ENCODE measurements around the gene OR7E24.
A peak's percentile ranks its signal among the peaks of the same experiment; 100 is the strongest.
"Not testable (repeated sequence)": the region's sequence is repeated elsewhere in the genome, so short reads cannot be mapped to it uniquely, and the experiment has no call there.

The OR7E24 gene

DNA sequence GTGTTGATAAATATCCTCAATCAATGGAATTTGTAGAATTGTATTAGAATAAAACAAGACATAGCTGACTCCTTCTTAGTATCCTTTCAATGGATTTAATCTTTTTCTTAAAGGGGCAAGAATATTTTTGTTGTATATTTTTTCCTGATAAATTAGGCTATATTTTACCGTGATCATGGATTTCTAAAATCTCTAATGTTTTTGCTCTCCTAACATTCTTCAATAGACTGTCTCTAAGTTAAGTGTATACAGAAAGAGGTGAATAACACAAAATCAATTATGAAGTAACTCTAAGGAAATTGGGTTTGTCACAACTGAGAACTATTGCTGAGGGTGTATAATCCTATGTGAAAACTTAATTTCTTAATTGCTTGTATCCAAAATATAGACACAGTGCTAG is at the start of gene OR7E24:
TSS of gene OR7E24 (plus strand) at position 301 of the 400 bp plus-strand sequence. CDS start 114 bp downstream, outside the sequence.
- Mint-ChIP-seq H3K9me3 (peaks cover 3% of the 10 kb centered on the region), H3K27ac (no peak within 1 kb of the TSS), H3K4me1 (no peaks in the 10 kb centered on the region), H3K4me3 (no peak within 1 kb of the TSS), H3K27me3 (peaks cover 6% of the 10 kb centered on the region), H3K36me3 (no peaks in the 10 kb centered on the region)

GRCh38 chr19:9205501-9206113 is 45.1 kb upstream of the OR7E24 start:
- H3K27me3 Mint-ChIP-seq = peaks cover 4% of the 10 kb centered on the region

DNA sequence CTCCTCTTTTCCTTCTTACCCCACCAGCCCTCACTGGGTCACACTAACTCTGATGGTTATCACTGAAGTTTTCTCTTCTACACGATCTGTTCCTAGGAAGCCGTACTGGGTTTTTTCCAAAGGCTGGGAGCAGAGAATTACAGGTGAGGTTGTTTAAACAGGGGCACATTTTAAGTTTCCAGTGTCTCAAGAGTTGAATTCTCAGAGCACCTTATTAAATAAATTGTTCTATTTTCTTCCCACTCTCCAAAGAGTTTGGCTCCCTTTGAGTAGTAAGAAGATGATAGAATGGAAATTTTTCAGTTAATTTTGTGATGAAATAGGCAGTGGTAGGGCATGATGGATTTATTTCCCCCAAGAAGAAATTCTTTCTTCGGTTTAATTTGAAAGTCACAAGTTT is 31.2 kb upstream of the OR7E24 start, which contains the start of gene OR7D4:
TSS of gene OR7D4 (minus strand) at position 101 of the 400 bp plus-strand sequence. CDS start 4,752 bp downstream, outside the sequence.
- H3K27me3 Mint-ChIP-seq = peaks cover 7% of the 10 kb centered on the region
- no peak within 1 kb of the TSS for H3K27ac Mint-ChIP-seq
- H3K4me1 Mint-ChIP-seq = no peaks in the 10 kb centered on the region
- H3K36me3 Mint-ChIP-seq = peaks cover 2% of the 10 kb centered on the region
- no peak within 1 kb of the TSS for H3K4me3 Mint-ChIP-seq
- peaks cover 15% of the 10 kb centered on the region for H3K9me3 Mint-ChIP-seq

More at GRCh38 chr19:9205501-9206113, 45.1 kb upstream of the OR7E24 start:
- peaks cover 2% of the 10 kb centered on the region for H3K36me3 Mint-ChIP-seq
- no peaks in the 10 kb centered on the region for H3K9me3 Mint-ChIP-seq
- no peak overlapping the region for H3K27ac Mint-ChIP-seq
- H3K4me1 Mint-ChIP-seq = peaks cover 8% of the 10 kb centered on the region
- H3K4me3 Mint-ChIP-seq = peak overlapping the region; percentile 66

- H3K4me1 Mint-ChIP-seq = no peaks in the 10 kb centered on the region
- H3K9me3 Mint-ChIP-seq = peaks cover 3% of the 10 kb centered on the region
- H3K27ac Mint-ChIP-seq = no peak overlapping the region
- H3K36me3 Mint-ChIP-seq = no peaks in the 10 kb centered on the region
- H3K4me3 Mint-ChIP-seq = no peak overlapping the region
- H3K27me3 Mint-ChIP-seq = peaks cover 6% of the 10 kb centered on the region
Observed at GRCh38 chr19:9251236-9251635, 506 bp downstream of the OR7E24 start.

GRCh38 chr19:9283485-9283884 is 32.8 kb downstream of the OR7E24 start:
- not testable (repeated sequence) for H3K27me3 Mint-ChIP-seq, H3K27ac Mint-ChIP-seq, H3K36me3 Mint-ChIP-seq, H3K4me1 Mint-ChIP-seq
- Mint-ChIP-seq H3K4me3 (peak overlapping the region; percentile 61), H3K9me3 (peaks cover 20% of the 10 kb centered on the region)

DNA sequence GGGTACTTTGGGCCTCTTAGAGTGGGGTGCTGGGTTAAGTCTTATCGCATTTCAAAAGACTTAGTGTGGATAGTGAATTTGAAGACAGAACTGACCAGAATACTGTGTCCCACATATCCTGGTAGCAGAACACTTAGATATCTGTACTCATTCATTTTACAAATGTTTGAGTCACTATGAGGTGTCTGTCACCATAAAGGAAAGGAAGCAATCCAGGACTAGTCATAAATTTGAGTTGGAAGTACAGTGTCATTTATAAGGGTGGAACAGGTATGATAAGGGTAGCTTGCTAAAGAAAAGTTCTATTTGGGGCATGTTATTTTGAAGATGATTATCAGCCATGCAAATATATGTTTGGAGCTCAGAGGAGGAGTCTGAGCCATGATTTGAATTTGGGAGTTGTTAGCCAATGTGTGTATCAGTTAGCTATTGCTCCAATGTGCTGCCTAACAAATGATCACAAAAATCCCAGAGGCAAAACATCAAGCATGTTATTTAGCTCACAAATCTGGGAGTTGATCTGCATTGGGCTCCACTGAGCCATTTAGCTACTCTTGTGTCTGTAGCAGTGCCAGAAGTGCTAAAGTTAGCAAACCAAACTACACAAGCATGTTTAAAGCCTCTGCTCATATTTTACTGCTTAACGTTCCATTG is 38.6 kb downstream of the OR7E24 start:
- peaks cover 3% of the 10 kb centered on the region for H3K4me1 Mint-ChIP-seq
- peaks cover 19% of the 10 kb centered on the region for H3K9me3 Mint-ChIP-seq
- no peaks in the 10 kb centered on the region for H3K27me3 Mint-ChIP-seq
- no peak overlapping the region for H3K4me3 Mint-ChIP-seq
- peaks cover 44% of the 10 kb centered on the region for H3K36me3 Mint-ChIP-seq
- H3K27ac Mint-ChIP-seq = no peak overlapping the region

DNA sequence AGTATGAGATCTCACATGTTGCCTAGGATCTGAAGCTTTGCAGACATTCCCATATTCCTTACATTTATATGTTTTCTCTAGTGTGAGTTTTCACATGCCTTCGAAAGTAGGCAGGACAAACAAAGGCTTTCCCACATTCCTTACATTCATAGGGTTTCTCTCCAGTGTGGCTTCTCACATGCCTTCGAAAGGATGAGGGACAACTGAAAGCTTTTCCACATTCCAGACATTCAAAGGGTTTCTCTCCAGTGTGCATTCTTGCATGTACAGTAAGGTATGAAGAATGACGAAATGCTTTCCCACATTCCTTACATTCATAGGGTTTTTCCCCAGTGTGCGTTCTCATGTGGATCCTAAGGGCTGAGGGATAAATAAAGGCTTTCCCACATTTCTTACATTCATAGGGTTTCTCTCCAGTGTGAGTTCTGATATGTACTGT is 44.7 kb downstream of the OR7E24 start:
- no peaks in the 10 kb centered on the region for H3K27me3 Mint-ChIP-seq
- no peak overlapping the region for H3K27ac Mint-ChIP-seq
- H3K36me3 Mint-ChIP-seq = peaks cover 70% of the 10 kb centered on the region
- H3K9me3 Mint-ChIP-seq = peaks cover 19% of the 10 kb centered on the region
- H3K4me1 Mint-ChIP-seq = peaks cover 3% of the 10 kb centered on the region
- no peak overlapping the region for H3K4me3 Mint-ChIP-seq

GRCh38 chr19:9296336-9296735 is 45.6 kb downstream of the OR7E24 start:
- Mint-ChIP-seq H3K36me3 (peaks cover 72% of the 10 kb centered on the region), H3K4me3 (no peak overlapping the region), H3K9me3 (peaks cover 24% of the 10 kb centered on the region), H3K27me3 (no peaks in the 10 kb centered on the region), H3K4me1 (peaks cover 3% of the 10 kb centered on the region), H3K27ac (no peak overlapping the region)
